Cardiac fibroblast (primary cell): ENCODE data around the gene PLEKHF1.

Source experiments
- DNase-seq, 2 donors: peaks; one replicate each; pipeline versions ENCODE4 v3.0.0 to v3.0.0-alpha.2; 2010; ENCODE audit warnings: low read depth in 2 of 2
- H3K4me3 ChIP-seq, 2 donors: replicated peaks in 1 of 2; 1 replicate in 1 of 2; 2 replicates in 1 of 2; pipeline ENCODE4 v1.5.1; 2011; ENCODE audit warnings: low read depth in 2 of 2, low read length in 2 of 2, mild to moderate bottlenecking in 2 of 2, moderate library complexity in 1 of 2
- TF ChIP-seq, protein P1 (sequence below): IDR thresholded peaks from one replicate; pipeline ENCODE4 v1.5.1; 2011; ENCODE audit warnings: low read depth, mild to moderate bottlenecking, low read length, inconsistent platforms

Gene PLEKHF1

DNA sequence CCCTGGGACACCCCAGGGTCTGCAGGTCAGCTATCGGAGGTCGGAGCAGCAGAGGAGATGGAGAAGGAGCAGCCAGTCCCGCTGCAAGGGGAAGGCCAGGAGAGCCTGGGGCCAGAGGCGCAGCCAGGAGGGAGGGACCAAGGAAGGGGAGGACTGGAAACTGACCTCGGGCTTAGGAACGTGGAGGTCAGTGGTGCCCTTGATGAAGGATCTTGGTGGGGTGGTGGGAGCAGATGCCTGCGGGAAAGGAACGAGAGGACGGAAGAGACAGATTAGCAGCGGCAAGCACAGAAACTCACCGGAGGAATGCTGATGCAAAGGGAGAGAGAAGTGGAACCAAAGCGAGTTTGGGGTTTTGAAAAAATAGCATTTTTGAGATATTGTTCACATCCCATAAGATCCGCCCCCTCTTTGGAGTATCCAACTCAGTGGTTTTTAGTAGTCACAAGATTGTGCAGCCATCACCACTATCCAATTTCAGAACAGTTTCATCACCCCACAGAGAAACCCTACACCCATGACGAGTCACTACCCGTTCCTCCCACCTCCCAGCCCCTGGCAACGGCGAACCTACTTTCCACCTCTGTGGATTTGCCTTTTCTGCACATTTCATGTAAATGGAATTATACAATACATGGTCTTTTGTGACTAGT is 22.1 kb downstream of the PLEKHF1 start:
- DNase-seq: peak; percentile 96 to 97
- TF ChIP-seq, protein P1, sequence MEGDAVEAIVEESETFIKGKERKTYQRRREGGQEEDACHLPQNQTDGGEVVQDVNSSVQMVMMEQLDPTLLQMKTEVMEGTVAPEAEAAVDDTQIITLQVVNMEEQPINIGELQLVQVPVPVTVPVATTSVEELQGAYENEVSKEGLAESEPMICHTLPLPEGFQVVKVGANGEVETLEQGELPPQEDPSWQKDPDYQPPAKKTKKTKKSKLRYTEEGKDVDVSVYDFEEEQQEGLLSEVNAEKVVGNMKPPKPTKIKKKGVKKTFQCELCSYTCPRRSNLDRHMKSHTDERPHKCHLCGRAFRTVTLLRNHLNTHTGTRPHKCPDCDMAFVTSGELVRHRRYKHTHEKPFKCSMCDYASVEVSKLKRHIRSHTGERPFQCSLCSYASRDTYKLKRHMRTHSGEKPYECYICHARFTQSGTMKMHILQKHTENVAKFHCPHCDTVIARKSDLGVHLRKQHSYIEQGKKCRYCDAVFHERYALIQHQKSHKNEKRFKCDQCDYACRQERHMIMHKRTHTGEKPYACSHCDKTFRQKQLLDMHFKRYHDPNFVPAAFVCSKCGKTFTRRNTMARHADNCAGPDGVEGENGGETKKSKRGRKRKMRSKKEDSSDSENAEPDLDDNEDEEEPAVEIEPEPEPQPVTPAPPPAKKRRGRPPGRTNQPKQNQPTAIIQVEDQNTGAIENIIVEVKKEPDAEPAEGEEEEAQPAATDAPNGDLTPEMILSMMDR: no peak
- H3K4me3 ChIP-seq: peak overlapping the region; percentile 28 to 50

DNA sequence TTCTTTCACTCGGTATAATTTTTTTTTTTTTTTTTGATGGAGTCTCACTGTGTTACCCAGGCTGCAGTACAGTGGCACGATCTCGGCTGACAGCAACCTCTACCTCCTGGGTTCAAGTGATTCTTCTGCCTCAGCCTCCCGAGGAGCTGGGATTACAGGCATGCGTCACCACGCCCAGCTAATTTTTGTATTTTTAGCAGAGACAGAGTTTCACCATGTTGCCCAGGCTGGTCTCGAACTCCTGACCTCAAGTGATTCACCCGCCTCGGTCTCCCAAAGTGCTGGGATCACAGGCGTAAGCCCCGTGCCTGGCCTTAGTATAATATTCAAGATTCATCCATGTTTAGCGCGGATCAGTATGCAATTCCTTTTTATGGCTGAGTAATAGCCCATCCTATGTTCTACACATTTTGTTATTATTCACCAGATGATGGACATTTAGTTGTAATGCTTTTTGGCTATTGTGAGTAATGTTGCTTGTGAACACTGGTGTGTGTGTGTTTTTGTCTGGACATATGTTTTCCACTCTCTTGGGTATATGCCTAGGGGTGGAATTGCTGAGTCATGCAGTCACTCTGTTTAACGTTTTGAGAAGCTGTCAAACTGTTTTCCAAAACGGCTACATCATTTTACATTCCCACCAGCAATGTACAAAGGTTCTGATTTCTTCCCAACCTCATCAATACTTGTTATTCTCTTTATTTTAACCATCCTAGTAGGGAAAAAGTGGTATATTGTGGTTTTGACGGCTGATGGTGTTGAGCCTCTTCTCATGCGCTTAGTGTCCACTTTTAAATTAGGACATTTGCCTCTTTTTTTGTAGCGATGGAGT is 22.9 kb downstream of the PLEKHF1 start:
- no peak overlapping the region for H3K4me3 ChIP-seq
- TF ChIP-seq, protein P1: no peak
- DNase-seq: peak; percentile 75 to 83

DNA sequence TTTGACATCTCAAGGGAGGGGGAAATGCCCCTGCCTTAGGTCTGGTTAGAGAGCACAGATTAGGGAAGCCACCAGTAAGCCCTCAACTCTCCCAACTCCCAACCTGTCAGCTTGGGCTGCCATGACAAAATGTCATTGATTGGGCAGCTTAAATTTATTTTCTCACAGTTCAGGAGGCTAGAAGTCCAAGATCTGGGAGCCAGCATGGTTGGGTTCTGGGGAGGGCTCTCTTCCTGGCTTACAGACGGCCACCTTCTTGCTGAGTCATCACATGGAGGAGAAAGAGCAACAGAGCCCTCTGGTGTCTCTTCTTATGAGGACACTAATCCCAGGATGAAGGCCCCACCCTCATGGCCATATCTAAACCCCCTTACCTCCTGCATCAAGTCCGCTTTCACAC is 25.6 kb downstream of the PLEKHF1 start:
- peak; percentile 66 to 80 for DNase-seq
- TF ChIP-seq, protein P1: peak; percentile 52
- no peak overlapping the region for H3K4me3 ChIP-seq

DNA sequence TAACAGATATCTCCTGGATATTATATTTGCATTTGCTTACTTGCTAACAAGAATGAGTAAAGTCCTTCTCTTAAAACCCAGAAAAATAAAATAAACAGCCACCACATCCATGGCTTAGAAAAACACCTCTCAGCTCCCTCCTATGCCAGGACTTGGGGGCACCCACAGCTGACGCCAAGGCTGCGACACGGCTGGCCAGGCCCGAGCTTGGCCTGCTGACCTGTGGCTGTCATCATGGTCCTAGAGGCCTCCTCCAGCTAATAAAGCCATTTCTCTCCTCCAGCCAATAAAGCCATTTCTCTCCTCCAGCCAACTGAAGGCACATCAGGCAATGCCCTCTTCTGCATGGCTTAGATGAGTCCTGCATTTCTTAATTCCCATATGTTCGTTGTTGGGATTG is 28.9 kb downstream of the PLEKHF1 start:
- DNase-seq: no peak
- TF ChIP-seq, protein P1: no peak
- no peak overlapping the region for H3K4me3 ChIP-seq

DNA sequence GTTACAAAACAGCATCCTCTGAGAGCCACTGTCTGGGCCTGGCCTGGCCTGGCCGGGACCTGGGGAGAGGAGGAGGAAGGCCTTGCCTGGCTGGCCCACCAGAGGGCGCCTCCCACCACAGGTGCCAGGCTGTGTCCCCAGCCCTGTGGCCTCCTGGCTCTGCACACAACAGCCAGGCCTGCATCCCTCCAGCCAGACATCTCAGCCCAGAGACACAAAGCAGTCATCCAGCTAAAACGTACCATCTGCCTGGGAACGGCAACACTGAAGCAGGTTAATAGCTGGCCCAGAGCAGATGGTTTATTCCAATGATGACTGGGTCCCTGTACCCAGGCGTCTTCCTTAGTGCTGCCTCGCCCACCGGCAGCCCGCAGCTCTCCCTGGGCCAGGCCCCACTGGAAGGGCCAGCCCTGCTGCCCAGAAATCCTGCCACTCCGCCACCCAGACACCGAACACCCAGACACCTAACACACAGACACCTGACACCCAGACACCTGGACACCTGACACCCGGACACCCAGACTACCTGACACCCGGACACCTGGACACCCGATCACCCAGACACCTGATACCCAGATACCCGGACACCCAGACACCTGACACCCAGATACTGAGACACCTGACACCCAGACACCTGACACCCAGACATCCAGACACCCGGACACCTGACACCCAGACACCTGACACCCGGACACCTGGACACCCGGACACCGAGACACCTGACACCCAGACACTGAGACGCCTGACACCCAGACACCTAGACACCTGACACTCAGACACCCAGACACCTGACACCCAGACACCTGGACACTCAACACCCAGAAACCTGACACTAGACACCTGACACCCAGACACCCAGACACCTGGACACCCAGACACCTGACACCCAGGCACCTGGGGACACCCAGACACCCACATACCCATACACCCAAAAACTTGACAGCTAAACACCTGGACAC is 29.7 kb downstream of the PLEKHF1 start:
- TF ChIP-seq, protein P1: peak; percentile 97
- peak; percentile 78 to 83 for DNase-seq
- H3K4me3 ChIP-seq: no peak overlapping the region

DNA sequence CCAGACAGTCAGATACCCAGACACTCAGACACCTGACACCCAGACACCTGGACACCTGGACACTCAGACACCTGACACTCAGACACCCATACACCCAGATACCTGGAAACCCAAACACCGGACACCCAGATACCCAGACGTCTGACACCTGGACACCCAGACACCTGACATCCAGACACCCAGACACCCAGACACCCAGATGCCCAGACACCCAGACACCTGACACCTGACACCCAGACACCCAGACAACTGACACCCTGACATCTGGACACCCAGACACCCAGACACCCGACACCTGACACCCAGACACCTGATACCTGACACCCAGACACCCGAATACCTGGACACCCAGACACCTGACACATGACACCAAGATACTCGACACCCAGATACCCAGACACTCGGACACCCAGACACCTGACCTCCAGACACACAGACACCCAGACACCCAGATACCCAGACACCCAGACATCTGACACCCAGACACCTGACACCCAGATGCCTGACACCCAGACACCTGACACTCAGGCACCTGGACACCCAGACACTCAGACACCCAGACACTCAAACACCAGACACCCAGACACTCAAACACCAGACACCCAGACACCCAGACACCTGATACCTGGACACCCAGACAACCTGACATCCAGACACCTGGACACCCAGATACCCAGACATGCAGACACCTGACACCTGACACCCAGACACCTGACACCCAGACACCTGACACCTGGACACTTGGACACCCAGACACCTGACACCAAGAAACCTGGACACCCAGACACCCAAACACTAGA is 30.7 kb downstream of the PLEKHF1 start:
- TF ChIP-seq, protein P1: no peak
- no peak for DNase-seq
- H3K4me3 ChIP-seq: no peak overlapping the region
